ENCODE data around the gene CYB5D1.

- no peak for TF ChIP-seq CTCF (IDR thresholded peaks at IDR 0.05)
- TF ChIP-seq POLR2A (IDR thresholded peaks at IDR 0.05), result no peak
These were observed 52.9 kb downstream of the CYB5D1 start for GRCh38 chr17:7910711-7911110.

Measured in upper lobe of left lung (tissue), 4 donors.